Transverse colon (tissue), 4 donors: ENCODE measurements around the gene RGS9. TPM values are rescaled to one million over a fixed set of nuclear protein-coding genes. Genes with fewer than 3 reads are reported as not detected.

Experiments used
- DNase-seq: peaks from one replicate; pipeline ENCODE4 v3.0.0-alpha.2; 2019
- H3K27ac ChIP-seq, 4 donors: fragments of 200-600 bp; sonication (generic); 2 replicates each; pipeline ENCODE4 v1.5.1; 2016 to 2018; ENCODE audit warnings: inconsistent platforms in 4 of 4
- H3K27me3 ChIP-seq: fragments of 200-600 bp; sonication (generic); 2 replicates; pipeline ENCODE4 v1.5.1; 2017; ENCODE audit warnings: inconsistent platforms
- H3K36me3 ChIP-seq, 4 donors: fragments of 200-600 bp; sonication (generic); 2 replicates each; pipeline ENCODE4 v1.5.1; 2017 to 2019; ENCODE audit warnings: inconsistent platforms in 4 of 4
- H3K4me1 ChIP-seq, 4 donors: fragments of 200-600 bp; sonication (generic); 2 replicates each; pipeline ENCODE4 v1.5.1; 2017 to 2020; ENCODE audit warnings: inconsistent platforms in 4 of 4
- H3K4me3 ChIP-seq, 4 donors: fragments of 200-600 bp; sonication (generic); 1 replicate in 1 of 4; 2 replicates in 3 of 4; pipeline versions ENCODE4 v1.5.1 to v1.6.1; 2017 to 2019; ENCODE audit warnings: inconsistent platforms in 4 of 4
- H3K9me3 ChIP-seq, 2 donors: fragments of 200-600 bp; sonication (generic); 2 replicates each; pipeline ENCODE4 v1.5.1; 2017 to 2019; ENCODE audit warnings: inconsistent platforms in 2 of 2
- CTCF ChIP-seq, 5 experiments: fragments of 200-600 bp in 3 of 5; fragments of 450-650 bp in 2 of 5; sonication (generic) in 3 of 5; IDR thresholded peaks; 1 replicate in 2 of 5; 2 replicates in 3 of 5; pipeline ENCODE4 v1.5.1; 2016 to 2017; ENCODE audit warnings: antibody characterized with exemption in 5 of 5, inconsistent platforms in 3 of 5, mild to moderate bottlenecking in 2 of 5, moderate library complexity in 1 of 5
- EP300 ChIP-seq: sonication (generic); formaldehyde crosslinking; IDR thresholded peaks from one replicate; pipeline ENCODE4 v1.6.1; 2017; ENCODE audit warnings: antibody characterized with exemption, low read depth
- POLR2A ChIP-seq: fragments of 450-650 bp; IDR thresholded peaks from one replicate; pipeline ENCODE4 v1.6.1; 2016; ENCODE audit warnings: antibody characterized with exemption, mild to moderate bottlenecking, moderate library complexity
- POLR2AphosphoS5 ChIP-seq, 3 donors: sonication (generic); formaldehyde crosslinking; IDR thresholded peaks; one replicate each; pipeline ENCODE4 v1.6.1; 2016; ENCODE audit warnings: antibody characterized with exemption in 3 of 3
- WGBS, 2 donors: methylation state at CpG; one replicate each; pipeline ENCODE4 v1.1.5; 2018; ENCODE audit warnings: low coverage in 1 of 2; 5-methylcytosine and 5-hydroxymethylcytosine counted together
- in situ Hi-C, 4 donors: fragments of 200-750 bp; cut with MboI; loops; one replicate each; pipeline versions ENCODE4 v1.15.0 to v1.15.1; 2017; ENCODE audit warnings: low sequenced_read_pairs in 3 of 4, low pct_ligation_motif_present in 1 of 4, low pct_unique_long_range_greater_than_20kb in 1 of 4
- intact Hi-C: fragments of 100-400 bp; cut with DNase I; formaldehyde crosslinking; loops from one replicate; pipeline ENCODE4 v1.15.1; 2023; ENCODE audit warnings: low total_unique reads
- total RNA-seq, 4 donors: library from RNA; depleted of rRNA; stranded (reverse); fragments of >200 nt; gene quantifications; one replicate each; pipeline ENCODE4 v1.1.0, GENCODE V29; 2016

The RGS9 gene
- total RNA-seq, 4 donors from 2014 or later: 2.6 to 10.6 (median 7.8) TPM; not detected in 1

DNA sequence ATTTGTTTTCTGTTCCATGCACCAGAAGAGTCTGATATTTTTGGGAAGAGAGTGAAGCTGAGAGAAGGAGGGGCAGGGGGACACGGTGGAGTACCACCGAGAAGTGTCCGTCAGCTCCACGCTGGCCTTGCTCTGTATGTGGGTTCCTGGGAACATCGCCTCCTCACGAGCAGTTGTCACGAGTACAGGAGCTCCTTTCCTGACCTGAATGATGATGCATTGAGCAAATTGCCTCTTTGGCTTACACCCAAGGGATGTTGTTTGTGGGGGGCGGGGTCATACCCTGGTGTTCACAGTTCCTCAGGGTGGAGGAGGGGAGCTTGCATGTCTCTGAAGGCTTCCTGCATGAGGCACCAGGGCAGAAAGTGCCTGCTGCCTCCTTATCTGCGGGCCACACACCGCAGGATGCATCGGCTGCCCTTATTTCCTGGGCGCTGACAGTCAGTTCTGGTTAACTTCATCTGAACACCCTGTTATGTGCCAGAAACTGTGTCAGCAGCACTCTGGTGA, 36.2 kb downstream of the RGS9 start:
- H3K27ac ChIP-seq: no peak overlapping the region
- no peaks in the 10 kb centered on the region for H3K36me3 ChIP-seq
- TF ChIP-seq EP300 (no peak), POLR2AphosphoS5 (IDR thresholded peaks at IDR 0.05) (no peak), POLR2A (no peak), CTCF (IDR thresholded peaks at IDR 0.05) (no peak)
- H3K4me3 ChIP-seq: no peak overlapping the region
- DNase-seq: peak; percentile 46
- no peaks in the 10 kb centered on the region for H3K27me3 ChIP-seq
- H3K4me1 ChIP-seq: peaks cover 0 to 5% (median 0%) of the 10 kb centered on the region in 4 donors
- H3K9me3 ChIP-seq: no peaks in the 10 kb centered on the region
- 39% methylated on average over 7 to 12 of the region's 12 CpGs for WGBS, 2 donors
- intact Hi-C loops: no loop called here
- in situ Hi-C loops: no loop called here

DNA sequence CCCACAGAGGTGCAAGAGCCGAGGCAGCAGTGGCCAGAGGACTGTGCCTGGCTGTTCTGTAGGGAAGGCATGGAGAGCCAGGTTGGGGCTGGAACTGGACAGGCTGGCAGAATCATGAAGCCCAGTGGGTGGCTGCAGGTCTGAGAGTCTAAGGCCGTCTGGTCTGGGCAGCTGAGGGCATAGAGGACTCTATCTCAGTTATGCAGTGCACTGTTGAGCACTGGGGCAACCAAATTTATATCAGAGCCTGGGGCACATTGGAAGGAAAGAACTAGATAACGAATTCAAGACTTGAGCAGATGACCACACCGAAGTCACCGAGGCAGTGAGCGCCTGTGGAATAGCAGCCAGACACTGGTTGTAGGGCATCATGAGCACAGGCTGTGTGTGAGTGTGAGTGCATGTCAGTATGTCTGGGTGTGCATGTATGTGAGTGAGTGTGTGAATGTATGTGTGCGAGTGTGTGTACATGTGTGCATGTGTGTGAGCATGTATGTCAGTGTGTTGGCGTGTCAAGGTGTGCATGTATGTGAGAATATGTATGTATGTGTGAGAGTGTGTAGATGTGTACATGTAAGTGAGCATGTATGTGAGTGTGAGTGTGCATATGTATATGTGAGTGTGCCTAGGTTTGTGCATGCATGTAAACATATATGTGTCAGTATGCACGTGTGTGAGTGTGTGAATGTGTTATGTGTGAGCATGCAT, 37.0 kb downstream of the RGS9 start:
- in situ Hi-C loops: no loop called here
- WGBS, 2 donors: 90 to 94% methylated on average over 7 to 8 of the region's 9 CpGs
- H3K9me3 ChIP-seq: no peaks in the 10 kb centered on the region
- peaks cover 0 to 5% (median 0%) of the 10 kb centered on the region in 4 donors for H3K4me1 ChIP-seq
- no peak overlapping the region for H3K4me3 ChIP-seq
- H3K36me3 ChIP-seq: no peaks in the 10 kb centered on the region
- no peak overlapping the region for H3K27ac ChIP-seq
- intact Hi-C loops: no loop called here
- H3K27me3 ChIP-seq: no peaks in the 10 kb centered on the region
- TF ChIP-seq EP300 (no peak), POLR2A (no peak), POLR2AphosphoS5 (IDR thresholded peaks at IDR 0.05) (no peak), CTCF (IDR thresholded peaks at IDR 0.05) (no peak)
- DNase-seq: no peak

DNA sequence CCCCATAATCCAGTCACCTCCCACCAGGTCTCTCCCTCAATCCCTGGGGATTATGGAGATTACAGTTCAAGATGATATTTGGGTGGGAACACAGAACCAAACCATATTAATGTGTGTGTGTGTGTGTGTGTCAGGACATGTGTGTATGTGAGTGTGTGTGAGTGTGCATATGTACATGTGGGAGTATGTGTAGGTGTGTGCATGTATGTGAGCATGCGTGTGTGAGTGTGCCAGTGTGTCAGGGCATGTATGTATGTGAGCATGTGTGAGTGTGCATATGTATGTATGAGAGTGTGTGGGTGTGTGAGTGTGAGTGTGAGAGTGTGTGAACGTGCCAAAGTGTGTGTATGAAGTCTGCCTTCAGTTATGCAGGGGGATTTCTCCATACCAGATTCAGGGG, 37.8 kb downstream of the RGS9 start:
- intact Hi-C loops: no loop called here
- no peak overlapping the region for H3K4me3 ChIP-seq

GRCh38 chr17:65175952-65176351, 38.8 kb downstream of the RGS9 start:
- in situ Hi-C loops: no loop called here

More for the DNA sequence above, 37.8 kb downstream of the RGS9 start:
- Histone ChIP-seq H3K27ac (no peak overlapping the region), H3K27me3 (no peaks in the 10 kb centered on the region), H3K4me1 (peaks cover 0 to 5% (median 0%) of the 10 kb centered on the region in 4 donors), H3K9me3 (no peaks in the 10 kb centered on the region), H3K36me3 (no peaks in the 10 kb centered on the region)
- TF ChIP-seq EP300 (no peak), POLR2A (no peak), CTCF (IDR thresholded peaks at IDR 0.05) (no peak), POLR2AphosphoS5 (IDR thresholded peaks at IDR 0.05) (no peak)
- DNase-seq: no peak
- in situ Hi-C loops: no loop called here
- WGBS, 2 donors: 89% methylated on average over 2 of the region's 2 CpGs; no CpG with 5 or more reads in 1 of the 2 donors

More at GRCh38 chr17:65175952-65176351, 38.8 kb downstream of the RGS9 start:
- DNase-seq: no peak
- Histone ChIP-seq H3K4me1 (peaks cover 0 to under 1% (median 0%) of the 10 kb centered on the region in 4 donors), H3K36me3 (no peaks in the 10 kb centered on the region), H3K27me3 (no peaks in the 10 kb centered on the region), H3K9me3 (no peaks in the 10 kb centered on the region), H3K4me3 (no peak overlapping the region), H3K27ac (no peak overlapping the region)
- intact Hi-C loops: no loop called here
- TF ChIP-seq POLR2AphosphoS5 (IDR thresholded peaks at IDR 0.05): no peak
- TF ChIP-seq POLR2A: no peak
- no peak for TF ChIP-seq EP300
- no peak for TF ChIP-seq CTCF (IDR thresholded peaks at IDR 0.05)
